GM18873 (cell line): Measurements from ENCODE around the gene MPND.

ENCODE experiments used
- ATAC-seq: cut with Tn5 transposase; IDR thresholded peaks from one replicate; pipeline ENCODE4 v1.9.1; 2021; ENCODE audit warnings: mild to moderate bottlenecking, moderate library complexity, moderate number of reproducible peaks; ENCODE audit not compliant: unreplicated experiment, low FRiP score

The MPND gene

DNA sequence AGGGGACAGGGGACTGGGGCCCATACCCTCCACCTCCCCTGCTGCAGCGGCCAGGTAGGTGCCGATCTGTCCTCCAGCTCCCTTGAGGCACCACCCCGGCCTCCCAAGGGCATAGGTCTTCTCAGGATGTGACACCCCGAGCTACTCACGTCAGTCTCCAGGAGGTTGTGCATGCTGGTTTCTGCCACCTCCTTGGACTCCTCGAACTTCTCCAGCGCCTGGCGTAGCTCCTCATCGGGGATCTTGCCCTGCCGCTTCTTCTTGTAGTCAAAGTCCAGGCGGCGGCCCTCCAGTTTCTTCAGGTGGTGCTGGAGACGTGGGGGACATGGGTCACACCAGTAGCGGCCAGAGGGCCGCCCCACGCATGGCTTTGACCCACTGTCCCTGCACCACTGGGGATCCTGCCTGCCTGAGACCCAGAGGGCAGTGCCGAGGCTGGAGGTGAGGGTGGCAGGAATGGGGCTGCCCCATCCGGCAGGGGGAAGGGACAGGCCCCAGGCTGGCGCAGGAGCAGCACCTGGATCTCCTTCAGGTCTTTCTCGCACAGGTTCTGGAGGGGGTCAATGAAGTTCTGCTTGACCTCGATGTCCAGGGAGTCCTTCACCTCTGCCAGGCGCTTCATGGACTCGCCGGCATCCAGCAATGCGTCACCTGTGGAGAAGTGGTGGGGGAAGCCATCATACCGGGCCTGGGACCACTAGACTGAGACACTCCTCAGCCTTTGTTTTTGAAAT is 20.4 kb downstream of the MPND start:
- ATAC-seq: no peak

DNA sequence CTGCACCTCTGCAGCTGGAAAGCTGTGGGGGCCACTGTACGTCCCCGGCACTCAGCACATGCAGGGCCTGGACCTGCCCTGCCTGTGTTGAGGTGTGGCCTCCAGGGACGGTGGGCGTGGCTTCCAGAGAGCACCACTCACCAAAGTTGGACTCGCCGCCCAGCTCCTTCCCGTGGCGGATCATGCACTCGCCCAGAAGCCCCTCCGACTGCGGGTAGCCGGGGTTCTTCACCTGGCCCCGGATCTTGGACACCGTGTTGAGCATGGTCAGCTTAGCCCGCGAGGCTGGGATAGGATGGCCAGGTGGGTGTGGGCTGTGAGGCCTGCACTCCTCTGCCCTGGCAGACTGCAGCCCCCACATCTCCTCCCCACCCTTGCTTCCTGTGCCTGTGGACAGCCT is 22.0 kb downstream of the MPND start:
- no peak for ATAC-seq

DNA sequence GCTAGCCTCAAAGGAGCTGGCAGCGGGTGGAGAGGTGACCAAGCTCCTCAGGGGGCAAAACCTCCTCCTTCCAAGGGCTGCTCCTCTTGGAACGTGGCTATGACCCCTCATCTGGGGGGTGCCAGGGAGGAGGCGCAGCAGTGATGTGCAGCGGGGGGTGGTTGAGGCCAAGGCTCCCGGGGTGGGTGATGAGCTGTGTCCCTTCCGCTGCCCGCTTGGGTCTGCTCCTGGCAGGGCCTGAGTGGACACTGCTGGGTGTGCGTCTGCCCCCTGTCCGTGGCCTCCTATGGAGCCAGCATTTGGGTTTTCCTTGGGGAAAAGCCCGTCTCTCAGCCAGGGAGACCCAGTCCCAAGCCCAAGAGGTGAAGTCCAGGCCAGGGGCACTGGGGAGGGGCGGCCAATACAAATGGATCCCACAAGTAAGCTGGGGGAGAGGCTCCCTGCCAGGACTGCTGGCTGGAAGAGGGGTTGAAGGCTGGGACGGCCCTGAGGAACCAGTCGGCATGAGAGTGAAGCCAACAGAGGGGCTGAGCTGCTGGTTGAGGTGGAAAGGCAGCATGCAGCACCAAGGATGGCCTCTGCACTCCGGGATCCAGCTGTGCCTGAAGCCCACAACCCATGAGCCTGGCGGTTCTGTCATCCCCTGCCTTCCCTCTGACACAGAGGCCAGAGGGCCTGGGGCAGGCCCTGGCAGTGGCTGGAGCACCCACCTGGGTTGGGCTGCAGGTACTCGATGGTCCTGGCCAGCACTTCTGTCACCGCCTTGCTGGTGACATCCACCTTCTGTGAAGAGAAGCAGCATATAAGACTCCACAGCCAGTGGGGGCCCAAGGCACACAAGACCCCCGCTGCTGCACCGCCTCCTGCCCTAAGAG is 22.7 kb downstream of the MPND start:
- no peak for ATAC-seq

GRCh38 chr19:4366666-4367335 is 23.4 kb downstream of the MPND start:
- ATAC-seq: no peak

DNA sequence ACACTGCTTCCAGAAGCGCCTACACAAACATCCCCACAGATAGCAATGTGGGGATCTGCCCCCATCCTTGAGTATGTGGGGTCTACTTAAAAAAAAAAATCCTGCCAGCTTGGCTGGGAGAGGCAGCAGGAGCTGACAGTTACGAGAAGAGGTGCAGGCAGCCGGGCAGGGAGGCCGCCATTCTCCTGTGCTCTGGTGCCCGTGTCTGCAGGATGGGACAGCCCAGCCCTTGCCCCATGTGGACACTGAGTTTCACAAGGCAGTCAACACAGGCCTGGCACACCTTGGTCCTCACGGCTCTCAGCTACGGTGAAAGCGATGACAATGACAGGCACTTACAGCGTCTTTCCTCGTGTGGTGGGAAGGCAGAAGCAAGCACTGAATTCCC is 24.0 kb downstream of the MPND start:
- no peak for ATAC-seq

- no peak for ATAC-seq
Measured at GRCh38 chr19:4367781-4368127, 24.4 kb downstream of the MPND start.

GRCh38 chr19:4368128-4368820 is 24.9 kb downstream of the MPND start:
- no peak for ATAC-seq

DNA sequence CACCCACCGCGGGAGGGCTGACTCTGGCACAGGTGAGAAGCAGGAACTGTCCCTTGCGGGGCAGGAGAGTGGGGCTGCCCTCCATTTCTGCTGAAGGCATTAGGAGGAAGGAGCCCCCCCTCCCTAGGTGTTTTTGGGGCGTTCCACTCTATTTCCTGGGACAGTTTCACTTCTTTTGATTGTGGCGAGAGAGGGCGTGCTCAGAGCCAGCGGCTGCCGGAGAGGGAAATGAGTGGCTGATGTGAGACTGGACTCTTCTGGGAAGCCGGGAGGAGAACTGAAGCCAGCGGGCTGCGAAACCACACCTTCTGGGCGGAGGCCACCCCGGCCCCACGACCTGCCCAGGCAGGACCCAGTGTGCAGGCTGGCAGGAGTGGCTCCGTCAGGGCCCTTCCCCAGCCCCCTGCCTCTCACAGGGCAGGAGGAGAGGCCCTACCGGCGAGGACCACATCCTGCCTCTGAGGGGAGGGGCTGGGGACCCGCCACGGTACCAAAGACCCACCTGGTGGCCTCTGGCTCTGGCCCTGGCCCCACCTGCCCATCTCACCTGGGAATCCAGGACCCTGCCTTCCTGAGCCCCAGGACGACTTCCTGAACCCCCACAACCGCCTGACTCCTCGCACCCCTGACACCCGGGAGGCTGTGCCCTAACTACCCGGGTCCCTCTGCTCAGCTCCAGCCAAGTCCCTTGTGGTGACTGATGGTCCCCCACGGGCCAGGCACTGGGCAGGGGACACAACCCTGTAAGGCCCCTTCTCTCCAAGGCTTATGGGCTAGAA is 25.9 kb downstream of the MPND start:
- ATAC-seq: peak; percentile 55

DNA sequence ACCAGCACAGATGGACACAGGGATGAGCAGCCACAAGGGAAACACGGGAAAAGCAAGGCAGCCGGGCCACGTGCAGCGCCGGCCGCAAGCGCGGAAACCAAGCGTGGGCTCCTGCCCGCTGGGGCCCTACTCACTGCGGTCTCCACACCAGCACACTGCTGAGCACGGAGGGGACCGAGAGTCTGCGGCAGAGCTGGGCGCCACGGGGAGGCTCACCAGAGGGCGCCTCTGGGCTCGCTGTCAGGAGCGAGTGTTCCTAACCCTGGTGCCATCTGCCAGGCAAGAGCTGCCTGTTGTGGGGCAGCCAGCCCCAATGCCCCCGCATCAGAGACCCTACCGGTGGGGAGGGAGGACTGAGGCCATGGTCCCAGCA is 26.5 kb downstream of the MPND start:
- peak; percentile 16 for ATAC-seq

DNA sequence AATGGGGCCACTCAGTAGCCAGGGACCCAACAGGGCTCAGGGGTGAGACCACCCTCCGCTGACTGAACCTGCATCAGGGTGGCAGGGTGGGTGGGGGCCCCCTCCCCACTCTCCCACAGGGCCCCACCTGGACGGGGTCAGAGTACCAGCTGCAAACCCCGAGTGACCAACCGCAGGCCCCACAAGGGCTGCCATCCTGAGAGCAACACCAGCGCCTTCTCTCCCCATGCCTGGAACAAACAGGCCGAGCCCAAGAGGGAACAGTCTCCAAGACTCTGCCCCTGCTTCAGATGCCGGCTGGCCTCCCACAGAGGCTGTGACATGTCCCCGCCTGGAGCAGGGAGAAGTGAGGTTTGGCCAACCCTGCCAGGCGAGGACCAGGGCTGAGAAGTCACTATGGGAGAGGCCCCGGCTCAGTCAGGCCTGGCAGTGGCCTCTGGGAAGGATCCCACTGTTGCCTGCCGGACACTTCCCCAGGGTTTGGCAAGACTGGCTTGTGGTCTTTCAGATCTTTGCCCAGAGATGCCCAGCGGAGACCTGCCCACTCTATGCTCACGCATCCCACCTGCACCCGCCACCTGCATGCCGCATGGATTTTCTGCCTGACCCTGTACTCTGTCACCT is 27.2 kb downstream of the MPND start:
- ATAC-seq: no peak

DNA sequence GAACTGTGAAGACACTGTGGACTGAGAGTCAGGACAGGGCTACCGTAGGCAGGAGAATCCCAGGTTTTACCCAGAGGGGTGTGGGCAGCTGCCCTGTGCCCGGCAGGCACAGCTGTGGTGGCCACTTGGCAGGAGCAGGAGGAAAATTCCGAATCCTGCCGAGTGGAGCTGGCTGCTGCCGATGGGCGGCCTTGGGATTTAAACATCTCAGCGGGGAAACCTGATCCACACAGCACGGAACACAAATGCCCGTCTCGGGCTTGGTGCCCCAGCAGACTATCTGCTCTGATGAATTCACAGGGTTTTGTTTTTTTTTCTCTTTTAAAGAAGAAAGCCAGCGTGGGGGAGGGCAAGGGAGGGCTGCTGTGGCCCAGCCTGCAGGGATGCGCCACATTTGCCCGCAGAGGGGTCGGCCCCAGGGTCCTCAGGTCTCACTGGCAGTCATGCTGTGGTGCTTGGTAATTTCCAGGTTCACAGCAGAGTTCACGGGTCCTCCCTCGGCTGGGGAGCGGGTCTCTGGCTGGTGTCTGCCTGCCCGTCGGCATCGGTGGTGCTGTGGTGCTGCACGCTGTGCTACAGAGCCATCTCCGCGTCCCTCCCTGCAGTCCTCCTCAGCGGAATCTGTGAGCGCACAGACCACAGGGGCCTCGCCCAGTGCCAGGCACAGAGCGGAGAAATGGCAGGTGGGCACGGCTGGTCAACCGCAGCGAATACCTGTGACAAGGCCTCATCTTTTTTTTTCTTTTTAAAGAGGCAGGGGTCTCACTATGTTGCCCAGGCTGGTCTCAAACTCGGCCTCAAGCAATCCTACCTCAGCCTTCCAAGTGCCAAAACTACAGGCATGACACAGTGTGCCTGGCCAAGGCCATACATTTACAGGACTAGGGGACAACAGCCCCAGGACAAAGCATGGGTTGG is 28.1 kb downstream of the MPND start:
- ATAC-seq: no peak

- ATAC-seq: no peak
Measured at GRCh38 chr19:4372165-4373012, 29.0 kb downstream of the MPND start.

DNA sequence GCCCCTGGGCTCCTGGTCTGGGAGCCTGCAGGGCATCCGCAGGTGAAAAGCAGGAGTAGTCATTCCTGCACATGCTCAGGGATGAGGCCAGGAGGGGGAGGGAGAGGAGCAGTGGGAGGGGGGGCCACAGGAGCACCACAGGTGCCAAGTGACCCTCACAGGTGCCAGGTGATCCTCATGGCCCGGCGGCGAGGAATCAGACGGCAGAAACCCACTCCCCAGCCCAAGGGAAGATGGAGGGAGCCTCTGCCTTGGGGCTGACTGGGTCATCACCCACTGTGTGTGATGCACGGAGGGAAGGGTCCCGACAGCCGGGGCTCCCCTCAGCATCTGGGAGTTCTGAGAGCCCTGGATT is 29.6 kb downstream of the MPND start:
- ATAC-seq: no peak

DNA sequence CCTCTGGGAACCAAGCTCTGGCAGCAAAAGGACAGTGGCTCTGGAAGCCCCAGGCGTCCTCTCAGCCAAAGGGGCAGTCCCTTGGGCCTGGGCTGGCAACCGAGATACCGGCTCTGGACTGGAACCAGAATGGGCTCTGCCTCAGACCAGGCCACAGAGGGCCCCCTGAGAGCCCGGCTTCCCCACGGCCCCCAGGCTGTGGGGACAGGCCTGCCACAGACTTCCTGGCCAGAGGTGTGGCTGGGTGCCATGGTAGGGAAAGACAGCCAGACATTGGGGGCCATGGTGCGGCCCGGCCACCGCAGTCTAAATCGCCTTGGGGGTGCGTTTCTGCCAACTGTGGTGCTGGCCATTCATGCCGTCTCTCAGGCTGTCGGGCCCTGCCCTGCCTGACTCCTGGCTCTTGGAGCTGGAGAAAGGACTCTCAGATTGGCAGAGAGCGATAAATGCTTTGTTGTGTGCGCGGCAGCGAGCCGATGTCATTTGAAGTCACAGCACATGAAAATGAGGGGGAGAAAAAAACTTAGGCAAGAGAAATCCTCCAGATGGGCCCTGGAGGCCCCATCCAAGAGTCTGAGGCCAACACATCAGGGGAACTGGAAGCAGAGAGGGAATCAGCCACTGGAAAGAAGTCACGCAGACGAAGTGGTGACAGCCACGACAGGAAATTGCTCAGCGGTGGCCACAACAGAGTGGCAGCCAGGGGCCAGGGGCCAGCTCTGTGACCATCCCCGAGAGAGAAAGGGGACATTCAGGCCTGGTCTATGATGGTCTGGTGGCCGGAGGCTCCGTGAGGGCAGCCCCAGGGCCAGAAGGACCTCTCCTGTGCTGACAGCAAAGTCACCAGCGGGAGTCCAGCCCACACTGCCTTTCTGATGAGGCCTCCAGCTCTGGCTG is 30.5 kb downstream of the MPND start:
- ATAC-seq: no peak

DNA sequence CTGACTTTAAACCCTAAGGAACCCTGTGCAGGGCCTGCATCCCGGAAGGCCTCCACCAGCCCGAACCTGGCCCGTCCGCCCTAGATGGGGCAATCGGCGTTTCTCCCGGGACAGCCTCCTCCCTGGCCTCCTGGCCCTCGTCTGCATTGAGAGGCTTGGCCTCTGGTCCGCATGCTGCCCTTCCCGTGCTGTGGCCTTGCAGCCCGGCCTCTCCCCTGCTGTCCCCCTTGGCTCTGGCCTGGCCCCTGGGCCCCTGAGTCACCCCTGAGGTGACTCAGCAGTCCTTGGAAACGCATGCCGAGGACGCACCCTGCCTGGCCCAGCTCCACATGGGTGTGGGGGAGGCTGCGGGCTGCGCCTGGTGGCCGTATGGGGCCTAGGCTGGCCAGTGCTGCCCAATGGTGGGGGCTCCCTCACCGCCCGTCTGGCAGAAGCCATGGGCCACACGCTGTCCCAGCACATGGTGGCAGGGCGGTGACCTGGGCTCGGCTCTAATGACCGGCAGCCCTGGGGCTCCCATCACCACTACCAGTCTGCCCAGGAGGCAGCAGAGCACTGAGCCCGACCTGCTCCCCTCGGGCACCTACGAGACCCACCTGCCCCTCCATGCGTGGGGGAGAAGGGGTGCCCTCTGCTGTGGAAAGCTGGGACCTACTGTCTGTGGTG is 31.3 kb downstream of the MPND start:
- no peak for ATAC-seq
